GM23248 (cell line): ENCODE measurements around the gene DACT3. TPM values are rescaled to one million over a fixed set of nuclear protein-coding genes. Genes with fewer than 3 reads are reported as not detected.

ENCODE experiments used
- DNase-seq: peaks from one replicate; pipeline ENCODE4 v3.0.0-alpha.2; 2015
- H2AFZ ChIP-seq: fragments of 200-600 bp; sonication (generic); 2 replicates; pipeline ENCODE4 v1.6.1; 2016; ENCODE audit warnings: antibody characterized with exemption
- H3F3A ChIP-seq: fragments of 200-600 bp; sonication (generic); 2 replicates; pipeline ENCODE4 v1.6.1; 2016; ENCODE audit warnings: mild to moderate bottlenecking, antibody characterized with exemption, mixed run types; ENCODE audit not compliant: insufficient read depth
- H3K27ac ChIP-seq: fragments of 200-600 bp; sonication (generic); 2 replicates; pipeline ENCODE4 v1.5.1; 2016; ENCODE audit warnings: mild to moderate bottlenecking
- H3K27me3 ChIP-seq: fragments of 200-600 bp; sonication (generic); replicated peaks from 2 replicates; pipeline ENCODE4 v1.6.1; 2016; ENCODE audit warnings: mild to moderate bottlenecking; ENCODE audit not compliant: insufficient read depth
- H3K36me3 ChIP-seq: fragments of 200-600 bp; sonication (generic); 2 replicates; pipeline ENCODE4 v1.6.1; 2016; ENCODE audit warnings: low read depth, mild to moderate bottlenecking
- H3K4me1 ChIP-seq: fragments of 200-600 bp; sonication (generic); 2 replicates; pipeline ENCODE4 v1.6.1; 2016; ENCODE audit warnings: mild to moderate bottlenecking; ENCODE audit not compliant: insufficient read depth
- H3K4me2 ChIP-seq: fragments of 200-600 bp; sonication (generic); one replicate; pipeline ENCODE4 v1.6.1; 2016; ENCODE audit warnings: mild to moderate bottlenecking; ENCODE audit not compliant: unreplicated experiment
- H3K4me3 ChIP-seq: fragments of 200-600 bp; sonication (generic); 2 replicates; pipeline ENCODE4 v1.5.1; 2016; ENCODE audit warnings: mild to moderate bottlenecking
- H3K79me2 ChIP-seq: fragments of 200-600 bp; sonication (generic); 2 replicates; pipeline ENCODE4 v1.6.1; 2016; ENCODE audit warnings: mild to moderate bottlenecking; ENCODE audit not compliant: insufficient read depth
- H3K9ac ChIP-seq: fragments of 200-600 bp; sonication (generic); 2 replicates; pipeline ENCODE4 v1.6.1; 2016; ENCODE audit warnings: mild to moderate bottlenecking
- H3K9me2 ChIP-seq: fragments of 200-600 bp; sonication (generic); 2 replicates; pipeline ENCODE4 v1.6.1; 2016; ENCODE audit warnings: mixed run types, mild to moderate bottlenecking, moderate library complexity; ENCODE audit not compliant: insufficient read depth
- H3K9me3 ChIP-seq: fragments of 200-600 bp; sonication (generic); one replicate; pipeline ENCODE4 v1.6.1; 2017; ENCODE audit warnings: low read depth
- H4K20me1 ChIP-seq: fragments of 200-600 bp; sonication (generic); 2 replicates; pipeline ENCODE4 v1.6.0; 2016; ENCODE audit not compliant: insufficient read depth
- EZH2 ChIP-seq: fragments of 200-600 bp; sonication (generic); IDR thresholded peaks from 2 replicates; pipeline ENCODE4 v1.6.1; 2018; ENCODE audit warnings: antibody characterized with exemption, mild to moderate bottlenecking; ENCODE audit not compliant: insufficient read depth, poor library complexity, severe bottlenecking
- EZH2phosphoT487 ChIP-seq: fragments of 200-600 bp; sonication (generic); IDR thresholded peaks from 2 replicates; pipeline ENCODE4 v1.6.1; 2018; ENCODE audit warnings: antibody characterized with exemption, moderate library complexity, mild to moderate bottlenecking, low read depth; ENCODE audit not compliant: insufficient read depth
- whole genome bisulfite sequencing, 2 experiments: methylation state at CpG; one replicate each; pipeline ENCODE4 v1.1.6; 2015 to 2017; ENCODE audit warnings: low lambda C conversion rate in 2 of 2, low coverage in 1 of 2; ENCODE audit errors: missing lambda C conversion rate in 2 of 2; 5-methylcytosine and 5-hydroxymethylcytosine counted together
- in situ Hi-C: fragments of 300-500 bp; cut with MboI; formaldehyde crosslinking; loops from 2 replicates; pipeline ENCODE4 v1.15.0; 2020
- polyA plus RNA-seq: library from polyadenylated mRNA; unstranded; fragments of >200 nt; fragmentation: Nextera tagmentation; extraction: Ambion mirVana; gene quantifications from 2 replicates; pipeline ENCODE4 v1.2.1, GENCODE V29; 2016
- total RNA-seq: library from RNA; depleted of rRNA; stranded (reverse); fragments of >200 nt; shearing (Covaris generic); gene quantifications from 2 replicates; pipeline ENCODE4 v1.2.3, GENCODE V29; 2014

DACT3 gene
- total and polyA plus RNA-seq, 2 experiments from 2014 or later, result 0.66 to 7.1 TPM

- in situ Hi-C loops, result no loop called here
- no peaks in the 10 kb centered on the region for H3K9me3 ChIP-seq
- H2AFZ ChIP-seq, result peak overlapping the region; percentile 61
- TF ChIP-seq EZH2phosphoT487 (no peak), EZH2 (no peak)
- no peaks in the 10 kb centered on the region for H3K27me3 ChIP-seq
- no peaks in the 10 kb centered on the region for H3K9me2 ChIP-seq
- H3K4me3 ChIP-seq, result peak overlapping the region; percentile 71
- peak; percentile 96 for DNase-seq
- H3K9ac ChIP-seq, result peak overlapping the region; percentile 65
- no peaks in the 10 kb centered on the region for H4K20me1 ChIP-seq
- H3K79me2 ChIP-seq, result no peaks in the 10 kb centered on the region
- H3K4me2 ChIP-seq, result peak overlapping the region; percentile 82
- peaks cover 5% of the 10 kb centered on the region; the same call in 1 of the 2 replicates for H3K4me1 ChIP-seq
- WGBS, 2 experiments, result 4% methylated on average over 19 of the region's 19 CpGs
- no peaks in the 10 kb centered on the region for H3K36me3 ChIP-seq
- H3F3A ChIP-seq, result peaks cover 4% of the 10 kb centered on the region; the same call in 1 of the 2 replicates
- peak overlapping the region; percentile 51 for H3K27ac ChIP-seq
These were observed 982 bp upstream of the DACT3 start for GRCh38 chr19:46661735-46662592.

- Histone ChIP-seq H3K27me3 (no peaks in the 10 kb centered on the region), H3F3A (peaks cover 4% of the 10 kb centered on the region; the same call in 1 of the 2 replicates), H3K36me3 (no peaks in the 10 kb centered on the region), H4K20me1 (no peaks in the 10 kb centered on the region), H3K4me2 (peak overlapping the region; percentile 72), H3K9me3 (no peaks in the 10 kb centered on the region), H3K9me2 (no peaks in the 10 kb centered on the region), H3K79me2 (no peaks in the 10 kb centered on the region), H3K4me1 (peaks cover 5% of the 10 kb centered on the region; the same call in 1 of the 2 replicates), H3K4me3 (peak overlapping the region; percentile 70), H3K9ac (peak overlapping the region; percentile 68), H2AFZ (peak overlapping the region; percentile 67), H3K27ac (no peak overlapping the region)
- no peak for DNase-seq
- TF ChIP-seq EZH2 (no peak), EZH2phosphoT487 (no peak)
- WGBS, 2 experiments, result 1 to 2% methylated on average over 27 to 38 of the region's 40 CpGs
- in situ Hi-C loops, result no loop called here
These were observed 397 bp downstream of the DACT3 start for GRCh38 chr19:46660551-46661019.

GRCh38 chr19:46660008-46660517, 919 bp downstream of the DACT3 start:
- H3K27ac ChIP-seq, result no peak overlapping the region
- peak; percentile 45 for DNase-seq
- peak overlapping the region; percentile 72 for H3K4me2 ChIP-seq
- in situ Hi-C loops, result no loop called here
- H3K9me2 ChIP-seq, result no peaks in the 10 kb centered on the region
- WGBS, 2 experiments, result 3 to 4% methylated on average over 14 of the region's 14 CpGs
- H3K9ac ChIP-seq, result peak overlapping the region; percentile 68
- H3K4me3 ChIP-seq, result peak overlapping the region; percentile 70
- no peaks in the 10 kb centered on the region for H4K20me1 ChIP-seq
- H2AFZ ChIP-seq, result peak overlapping the region; percentile 67
- no peaks in the 10 kb centered on the region for H3K36me3 ChIP-seq
- no peaks in the 10 kb centered on the region for H3K27me3 ChIP-seq
- H3K79me2 ChIP-seq, result no peaks in the 10 kb centered on the region
- H3F3A ChIP-seq, result peaks cover 4% of the 10 kb centered on the region; the same call in 1 of the 2 replicates
- no peak for TF ChIP-seq EZH2
- TF ChIP-seq EZH2phosphoT487, result no peak
- H3K9me3 ChIP-seq, result no peaks in the 10 kb centered on the region
- H3K4me1 ChIP-seq, result peaks cover 5% of the 10 kb centered on the region; the same call in 1 of the 2 replicates

- Histone ChIP-seq H3K9me3 (no peaks in the 10 kb centered on the region), H3K9me2 (no peaks in the 10 kb centered on the region), H3K79me2 (no peaks in the 10 kb centered on the region), H4K20me1 (no peaks in the 10 kb centered on the region), H2AFZ (peak overlapping the region; percentile 67), H3K4me1 (peaks cover 5% of the 10 kb centered on the region; the same call in 1 of the 2 replicates), H3K4me2 (peak overlapping the region; percentile 72), H3K36me3 (no peaks in the 10 kb centered on the region), H3K4me3 (peak overlapping the region; percentile 70), H3K27ac (no peak overlapping the region), H3K27me3 (no peaks in the 10 kb centered on the region), H3K9ac (peak overlapping the region; percentile 68), H3F3A (peaks cover 4% of the 10 kb centered on the region; the same call in 1 of the 2 replicates)
- TF ChIP-seq EZH2phosphoT487 (no peak), EZH2 (no peak)
- 5 to 6% methylated on average over 8 to 28 of the region's 28 CpGs for WGBS, 2 experiments
- in situ Hi-C loops, result no loop called here
- peak; percentile 53 for DNase-seq
These were observed 1.6 kb downstream of the DACT3 start for GRCh38 chr19:46659151-46660007.
